Choroid plexus epithelial cell (primary cell): ENCODE data around the gene ALDOA.

Source experiments
- DNase-seq: peaks from one replicate; pipeline ENCODE4 v3.0.0-alpha.2; 2010; ENCODE audit warnings: low read depth
- H3K4me3 ChIP-seq: 2 replicates; pipeline ENCODE4 v1.5.1; 2011; ENCODE audit warnings: low read depth, mild to moderate bottlenecking, control low read depth, low read length, moderate library complexity
- CTCF ChIP-seq: conservative IDR thresholded peaks from 2 replicates; pipeline ENCODE4 v1.5.1; 2011; ENCODE audit warnings: low read depth, mild to moderate bottlenecking, control low read depth, inconsistent platforms, low read length, moderate library complexity

ALDOA gene

GRCh38 chr16:30041841-30042240, 23.7 kb upstream of the ALDOA start:
- no peak overlapping the region for H3K4me3 ChIP-seq
- DNase-seq, result peak; percentile 67
- TF ChIP-seq CTCF, result peak; percentile 34

GRCh38 chr16:30046178-30046577, 19.4 kb upstream of the ALDOA start:
- TF ChIP-seq CTCF, result no peak
- no peak for DNase-seq
- H3K4me3 ChIP-seq, result no peak overlapping the region

GRCh38 chr16:30046588-30046987, 19.0 kb upstream of the ALDOA start:
- DNase-seq, result no peak
- no peak for TF ChIP-seq CTCF
- no peak overlapping the region for H3K4me3 ChIP-seq

- no peak for TF ChIP-seq CTCF
- no peak overlapping the region for H3K4me3 ChIP-seq
Observed at GRCh38 chr16:30049871-30050270, 15.7 kb upstream of the ALDOA start.

GRCh38 chr16:30051518-30051917, 14.0 kb upstream of the ALDOA start:
- TF ChIP-seq CTCF, result no peak
- no peak overlapping the region for H3K4me3 ChIP-seq
- peak; percentile 72 for DNase-seq

More at GRCh38 chr16:30049871-30050270, 15.7 kb upstream of the ALDOA start:
- DNase-seq, result no peak

- peak; percentile 93 for DNase-seq
- peak overlapping the region; percentile 78 for H3K4me3 ChIP-seq
- TF ChIP-seq CTCF, result no peak
Observed at GRCh38 chr16:30052671-30053372, 12.7 kb upstream of the ALDOA start.

GRCh38 chr16:30053376-30054015, 12.1 kb upstream of the ALDOA start:
- TF ChIP-seq CTCF, result no peak
- DNase-seq, result peak; percentile 30
- H3K4me3 ChIP-seq, result peak overlapping the region; percentile 78
